CD4-positive, alpha-beta T cell (primary cell): ENCODE results near the gene SYTL5. TPM values are rescaled to one million over a fixed set of nuclear protein-coding genes. Genes with fewer than 3 reads are reported as not detected.

ENCODE experiments used
- ATAC-seq: fragments of 200-7000 bp; cut with Tn5 transposase; one replicate; pipeline ENCODE4 v1.10.0; 2022; ENCODE audit warnings: mild to moderate bottlenecking; ENCODE audit not compliant: poor library complexity
- CTCF ChIA-PET: fragments of 350-600 bp; sonication (Branson Sonifier 250); formaldehyde crosslinking; loops from one replicate; lab custom pipeline; 2021; ENCODE audit warnings: antibody characterized with exemption, inconsistent platforms; lab: Charles Lee
- POLR2A ChIA-PET: fragments of 350-600 bp; sonication (Branson Sonifier 250); formaldehyde crosslinking; loops from one replicate; lab custom pipeline; 2021; ENCODE audit warnings: antibody characterized with exemption, inconsistent platforms; lab: Charles Lee
- DNase-seq, 14 experiments: peaks; one replicate each; pipeline ENCODE4 v3.0.0-alpha.2; 2013 to 2020; ENCODE audit warnings: mixed read lengths in 2 of 14
- H3K27ac ChIP-seq, 2 donors: one replicate each; pipeline versions ENCODE4 v1.5.1 to v1.7.0; 2013; ENCODE audit warnings: low read length in 2 of 2, low read depth in 1 of 2, mild to moderate bottlenecking in 1 of 2
- H3K27me3 ChIP-seq, 2 experiments: 1 replicate in 1 of 2; 2 replicates in 1 of 2; pipeline versions ENCODE4 v1.6.1 to v1.7.0; 2013; ENCODE audit warnings: low read length in 2 of 2, control low read depth in 1 of 2, mild to moderate bottlenecking in 1 of 2, moderate library complexity in 1 of 2; ENCODE audit not compliant: insufficient read depth in 2 of 2, control insufficient read depth in 1 of 2
- H3K36me3 ChIP-seq: one replicate; pipeline ENCODE4 v1.6.1; 2013; ENCODE audit warnings: low read length, control low read depth; ENCODE audit not compliant: insufficient read depth
- H3K4me1 ChIP-seq: one replicate; pipeline ENCODE4 v1.6.1; 2013; ENCODE audit warnings: low read length, control low read depth; ENCODE audit not compliant: insufficient read depth
- H3K4me3 ChIP-seq: one replicate; pipeline ENCODE4 v1.5.1; 2013; ENCODE audit warnings: mild to moderate bottlenecking, low read length, moderate library complexity
- H3K9me3 ChIP-seq, 2 experiments: 1 replicate in 1 of 2; 2 replicates in 1 of 2; pipeline versions ENCODE4 v1.6.1 to v1.7.0; 2013; ENCODE audit warnings: low read length in 2 of 2, mild to moderate bottlenecking in 2 of 2, control low read depth in 1 of 2, moderate library complexity in 1 of 2; ENCODE audit not compliant: control insufficient read depth in 1 of 2, insufficient read depth in 1 of 2
- H3K27ac Mint-ChIP-seq: one replicate; pipeline ENCODE4 v1.8.0; 2020; ENCODE audit warnings: mixed read lengths
- H3K27me3 Mint-ChIP-seq: one replicate; pipeline ENCODE4 v1.8.0; 2021; ENCODE audit warnings: mixed read lengths
- H3K36me3 Mint-ChIP-seq: one replicate; pipeline ENCODE4 v1.8.0; 2021; ENCODE audit warnings: low read depth, mixed read lengths
- H3K4me1 Mint-ChIP-seq: one replicate; pipeline ENCODE4 v1.8.0; 2021; ENCODE audit warnings: low read depth, mixed read lengths
- H3K4me3 Mint-ChIP-seq: one replicate; pipeline ENCODE4 v1.8.0; 2020; ENCODE audit warnings: mild to moderate bottlenecking, mixed read lengths
- H3K9me3 Mint-ChIP-seq: one replicate; pipeline ENCODE4 v1.8.0; 2020; ENCODE audit warnings: mixed read lengths
- CTCF ChIP-seq: fragments of 200-600 bp; IDR thresholded peaks from one replicate; pipeline ENCODE4 v1.8.0; 2022; ENCODE audit warnings: antibody characterized with exemption, mild to moderate bottlenecking
- intact Hi-C, 2 experiments: fragments of 100-400 bp; cut with DNase I in 1 of 2; cut with micrococcal nuclease in 1 of 2; formaldehyde crosslinking; loops; one replicate each; pipeline versions ENCODE4 v1.15.1 to v1.9.0; 2023 to 2025; cut with DNase I, micrococcal nuclease
- total RNA-seq, 174 experiments: library from RNA in 2 of 174; stranded (reverse) in 2 of 174; gene quantifications; one replicate each; pipeline ENCODE4 v1.2.3 and lab custom pipeline; 2021 to 2026

Gene SYTL5
- total RNA-seq, 2 experiments from 2014 or later, result not detected

- ChIA-PET CTCF (no interaction called here), POLR2A (no interaction called here)
- no peak overlapping the region for H3K27ac ChIP-seq
- Mint-ChIP-seq H3K27ac (no peak overlapping the region), H3K27me3 (peaks cover 5% of the 10 kb centered on the region), H3K36me3 (no peaks in the 10 kb centered on the region), H3K4me1 (no peaks in the 10 kb centered on the region), H3K4me3 (no peak overlapping the region), H3K9me3 (no peaks in the 10 kb centered on the region)
- no peaks in the 10 kb centered on the region for H3K4me1 ChIP-seq
- no peaks in the 10 kb centered on the region for H3K9me3 ChIP-seq
- ATAC-seq (no peak), DNase-seq (no peak)
- no peak for TF ChIP-seq CTCF
- H3K36me3 ChIP-seq, result no peaks in the 10 kb centered on the region
- no peak overlapping the region for H3K4me3 ChIP-seq
- no peaks in the 10 kb centered on the region for H3K27me3 ChIP-seq
- intact Hi-C loops, result no loop called here
These were observed 121.6 kb downstream of the SYTL5 start for GRCh38 chrX:38127961-38128360.

- H3K36me3 Mint-ChIP-seq, result no peaks in the 10 kb centered on the region
- no peaks in the 10 kb centered on the region for H3K36me3 ChIP-seq
- DNase-seq, result no peak
- no peak overlapping the region for H3K4me3 Mint-ChIP-seq
- no peak overlapping the region for H3K27ac ChIP-seq
- H3K4me3 ChIP-seq, result no peak overlapping the region
- H3K27me3 ChIP-seq, result no peaks in the 10 kb centered on the region
- no peaks in the 10 kb centered on the region for H3K9me3 Mint-ChIP-seq
- TF ChIP-seq CTCF, result no peak
- H3K9me3 ChIP-seq, result no peaks in the 10 kb centered on the region
- peaks cover 5% of the 10 kb centered on the region for H3K27me3 Mint-ChIP-seq
- ATAC-seq, result no peak
- no peaks in the 10 kb centered on the region for H3K4me1 Mint-ChIP-seq
- no peak overlapping the region for H3K27ac Mint-ChIP-seq
- CTCF ChIA-PET, result no interaction called here
- intact Hi-C loops, result no loop called here
- H3K4me1 ChIP-seq, result no peaks in the 10 kb centered on the region
- POLR2A ChIA-PET, result no interaction called here
These were observed 123.0 kb downstream of the SYTL5 start for GRCh38 chrX:38129366-38129765.

- Histone ChIP-seq H3K27me3 (no peaks in the 10 kb centered on the region), H3K4me1 (no peaks in the 10 kb centered on the region), H3K9me3 (no peaks in the 10 kb centered on the region), H3K27ac (no peak overlapping the region), H3K36me3 (no peaks in the 10 kb centered on the region), H3K4me3 (no peak overlapping the region)
- no peak overlapping the region for H3K27ac Mint-ChIP-seq
- H3K36me3 Mint-ChIP-seq, result no peaks in the 10 kb centered on the region
- intact Hi-C loops, result no loop called here
- no peaks in the 10 kb centered on the region for H3K4me1 Mint-ChIP-seq
- no peak for ATAC-seq
- no peaks in the 10 kb centered on the region for H3K9me3 Mint-ChIP-seq
- ChIA-PET CTCF (no interaction called here), POLR2A (no interaction called here)
- no peak for DNase-seq
- H3K4me3 Mint-ChIP-seq, result no peak overlapping the region
- no peak for TF ChIP-seq CTCF
- H3K27me3 Mint-ChIP-seq, result peaks cover 6% of the 10 kb centered on the region
These were observed 132.0 kb downstream of the SYTL5 start for GRCh38 chrX:38138157-38138891.
